DMS53 treated with DMSO at 0.1 percent for 48 hours (cell line): ENCODE results near the gene ZNF239.
"Not testable (repeated sequence)": the region's sequence is repeated elsewhere in the genome, so short reads cannot be mapped to it uniquely, and the experiment has no call there.

Source experiments
- DNase-seq: peaks from one replicate; lab custom pipeline; 2025; ENCODE audit not compliant: unreplicated experiment; lab: John Stamatoyannopoulos, UW

ZNF239 gene

DNA sequence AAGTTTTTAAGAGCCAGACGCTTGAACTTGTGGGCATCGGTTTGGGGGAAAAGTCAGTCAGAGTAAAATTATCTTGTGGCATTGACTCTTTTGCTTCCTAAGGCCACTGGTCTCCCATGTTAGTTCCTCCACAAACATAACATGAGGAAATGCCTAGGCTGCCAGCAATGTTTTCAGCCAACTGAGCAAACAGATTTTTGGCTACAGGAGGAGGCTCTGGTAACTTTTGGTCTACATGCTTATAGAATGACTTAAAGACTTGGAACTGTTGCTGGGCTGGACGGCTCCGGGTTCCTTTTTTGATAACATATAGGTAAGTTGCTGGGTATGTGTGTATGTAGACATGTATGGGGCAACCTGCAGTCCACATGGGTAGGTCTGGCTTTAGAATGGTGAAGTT lies 9.6 kb upstream of the ZNF239 start:
- DNase-seq: no peak

DNA sequence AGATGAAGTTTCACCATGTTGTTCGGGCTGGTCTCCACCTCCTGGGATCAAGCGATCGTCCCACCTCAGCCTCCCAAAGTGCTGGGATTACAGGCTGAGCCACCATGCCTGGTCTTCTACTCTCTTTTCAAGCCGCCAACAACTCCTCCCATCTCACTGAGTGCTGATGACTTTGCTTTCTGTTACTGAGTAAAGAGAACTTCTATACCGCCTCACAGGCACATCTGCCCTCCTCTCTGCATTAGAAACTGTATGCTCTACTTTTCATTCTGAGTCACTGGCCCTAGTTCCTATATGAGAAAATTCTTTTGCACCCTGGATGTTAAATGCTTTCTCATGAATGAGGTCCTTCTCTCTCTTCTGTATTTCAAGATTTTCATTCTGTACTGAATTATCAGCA lies 2.2 kb upstream of the ZNF239 start:
- no peak for DNase-seq

GRCh38 chr10:43576062-43576461 lies 1.6 kb upstream of the ZNF239 start:
- DNase-seq: no peak

DNA sequence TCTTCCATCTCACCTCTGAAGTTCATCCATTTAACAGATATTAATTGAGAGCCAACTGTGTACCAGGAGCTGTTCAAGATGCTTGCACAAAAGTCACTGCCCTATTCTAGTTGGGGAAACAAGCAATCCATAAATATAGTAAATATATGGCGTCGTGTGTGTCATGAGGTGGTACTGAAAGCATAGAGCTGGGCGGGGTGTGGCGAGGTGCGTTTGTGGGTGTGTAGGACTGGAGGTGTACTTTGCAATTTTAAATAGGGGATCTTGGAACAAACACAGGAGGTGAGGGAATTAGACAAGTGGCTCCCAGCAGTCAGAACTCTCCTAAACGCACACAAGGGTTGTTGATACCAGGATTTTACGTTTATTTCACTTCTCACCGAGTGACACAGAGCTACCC lies 490 bp upstream of the ZNF239 start:
- peak; percentile 1 for DNase-seq

- DNase-seq: no peak
These were observed 991 bp downstream of the ZNF239 start for GRCh38 chr10:43573250-43574000.

GRCh38 chr10:43570971-43571370 lies 3.4 kb downstream of the ZNF239 start:
- no peak for DNase-seq

- peak; percentile 1 for DNase-seq
These were observed 4.7 kb downstream of the ZNF239 start for GRCh38 chr10:43569681-43570080.

- DNase-seq: no peak
These were observed 17.2 kb downstream of the ZNF239 start for GRCh38 chr10:43557214-43557613.

GRCh38 chr10:43543746-43544145 lies 30.7 kb downstream of the ZNF239 start:
- DNase-seq: not testable (repeated sequence)

GRCh38 chr10:43524434-43525247 lies 49.8 kb downstream of the ZNF239 start:
- DNase-seq: no peak
